Stomach (tissue), 9 donors: Measurements from ENCODE around the gene CABLES2. TPM values are rescaled to one million over a fixed set of nuclear protein-coding genes. Genes with fewer than 3 reads are reported as not detected.

Source experiments
- DNase-seq, 2 donors: peaks; one replicate each; pipeline versions ENCODE4 v3.0.0 to v3.0.0-alpha.2; 2013 to 2019
- H3K27ac ChIP-seq, 5 donors: fragments of 200-600 bp in 4 of 5; sonication (generic) in 4 of 5; one replicate each; pipeline ENCODE4 v1.5.1; 2013 to 2019; ENCODE audit warnings: mild to moderate bottlenecking in 1 of 5, moderate library complexity in 1 of 5
- H3K27me3 ChIP-seq, 3 donors: fragments of 200-600 bp; sonication (generic); one replicate each; pipeline ENCODE4 v1.5.1; 2017 to 2019; ENCODE audit warnings: mixed run types in 1 of 3
- H3K36me3 ChIP-seq, 4 donors: fragments of 200-600 bp; sonication (generic); 1 replicate in 3 of 4; 2 replicates in 1 of 4; pipeline ENCODE4 v1.5.1; 2016 to 2019
- H3K4me1 ChIP-seq, 4 donors: fragments of 200-600 bp; sonication (generic); one replicate each; pipeline ENCODE4 v1.5.1; 2016 to 2019
- H3K4me3 ChIP-seq, 4 donors: fragments of 200-600 bp; sonication (generic) in 3 of 4; one replicate each; pipeline ENCODE4 v1.5.1; 2016 to 2019; ENCODE audit warnings: mild to moderate bottlenecking in 1 of 4
- H3K9me3 ChIP-seq, 4 donors: fragments of 200-600 bp; sonication (generic); one replicate each; pipeline ENCODE4 v1.5.1; 2016 to 2019
- CTCF ChIP-seq, 7 experiments: fragments of 450-650 bp in 4 of 7; fragments of 200-600 bp in 3 of 7; sonication (generic) in 3 of 7; IDR thresholded peaks; one replicate each; pipeline ENCODE4 v1.5.1; 2016 to 2019; ENCODE audit warnings: antibody characterized with exemption in 7 of 7, control low read depth in 2 of 7, mild to moderate bottlenecking in 1 of 7
- EP300 ChIP-seq: sonication (generic); formaldehyde crosslinking; IDR thresholded peaks from one replicate; pipeline ENCODE4 v1.6.1; 2017; ENCODE audit warnings: antibody characterized with exemption
- POLR2A ChIP-seq, 4 donors: fragments of 450-650 bp; IDR thresholded peaks; one replicate each; pipeline ENCODE4 v1.6.1; 2016; ENCODE audit warnings: antibody characterized with exemption in 4 of 4, control low read depth in 2 of 4, mild to moderate bottlenecking in 1 of 4, moderate library complexity in 1 of 4
- POLR2AphosphoS5 ChIP-seq, 3 donors: sonication (generic); formaldehyde crosslinking; IDR thresholded peaks; one replicate each; pipeline ENCODE4 v1.6.1; 2016; ENCODE audit warnings: antibody characterized with exemption in 3 of 3
- WGBS, 5 donors: extraction: QIAGEN DNeasy Blood & Tissue Kit in 3 of 5; methylation state at CpG; one replicate each; pipeline versions ENCODE4 v1.1.5 to v1.1.7; 2013 to 2018; 5-methylcytosine and 5-hydroxymethylcytosine counted together
- intact Hi-C: fragments of 100-400 bp; cut with DNase I; formaldehyde crosslinking; loops from one replicate; pipeline ENCODE4 v1.15.1; 2023; ENCODE audit warnings: low total_unique reads
- polyA plus RNA-seq, 3 donors: library from polyadenylated mRNA; stranded (reverse); fragments of 200-250 nt; gene quantifications; one replicate each; pipeline ENCODE4 v1.2.3, GENCODE V29; 2013
- total RNA-seq, 5 donors: library from RNA; depleted of rRNA; stranded (reverse); fragments of >200 nt; gene quantifications; one replicate each; pipeline versions ENCODE4 v1.1.0 to v1.2.3, GENCODE V29; 2014 to 2016
- donor health status: healthy with polysubstance abuse.
- donor health status: Bipolar disorder and iron deficiency.
- donor health status: healthy.

Gene CABLES2
- total and polyA plus RNA-seq, 8 donors, result 0.55 to 7.8 (median 1.9) TPM

- 0 to 3% (median 2%) methylated on average over 30 to 47 of the region's 47 CpGs for whole genome bisulfite sequencing, 5 donors
- intact Hi-C loops, result no loop called here
- H3K36me3 ChIP-seq, result peaks cover 14 to 46% (median 43%) of the 10 kb centered on the region in 4 donors
- no peak for TF ChIP-seq CTCF (IDR thresholded peaks at IDR 0.05)
- TF ChIP-seq EP300, result no peak
- TF ChIP-seq POLR2A (IDR thresholded peaks at IDR 0.05), result no peak
- no peak for TF ChIP-seq POLR2AphosphoS5 (IDR thresholded peaks at IDR 0.05)
- H3K9me3 ChIP-seq, result no peaks in the 10 kb centered on the region
- peaks cover 24 to 51% (median 38%) of the 10 kb centered on the region in 4 donors for H3K4me1 ChIP-seq
- peak in 1 of 2 donors; percentile 26 for DNase-seq
- H3K4me3 ChIP-seq, result peak overlapping the region; percentile 98 to 99 (median 99)
- peak overlapping the region; percentile 98 to 99 (median 98) for H3K27ac ChIP-seq
- no peaks in the 10 kb centered on the region for H3K27me3 ChIP-seq
Measured at GRCh38 chr20:62387219-62387913, 19.7 kb downstream of the CABLES2 start.

- DNase-seq, result peak; percentile 94 to 98
- intact Hi-C loops, result no loop called here
- Histone ChIP-seq H3K27me3 (no peaks in the 10 kb centered on the region), H3K4me1 (peaks cover 25 to 53% (median 39%) of the 10 kb centered on the region in 4 donors), H3K36me3 (peaks cover 14 to 41% (median 37%) of the 10 kb centered on the region in 4 donors), H3K9me3 (no peaks in the 10 kb centered on the region), H3K27ac (peak within 1 kb of the TSS; percentile 98 to 99 (median 98)), H3K4me3 (peak within 1 kb of the TSS; percentile 98 to 99 (median 99))
- TF ChIP-seq POLR2AphosphoS5 (IDR thresholded peaks at IDR 0.05) (peak; percentile 89 to 98 (median 93)), POLR2A (IDR thresholded peaks at IDR 0.05) (peak in 2 of 4 donors; percentile 40 to 53), EP300 (no peak), CTCF (IDR thresholded peaks at IDR 0.05) (peak in 2 of 7 experiments; percentile 9 to 20)
- WGBS, 5 donors, result 0 to 1% (median 0%) methylated on average over 12 to 83 of the region's 83 CpGs
Measured at GRCh38 chr20:62386383-62387218, 20.5 kb downstream of the CABLES2 start, which contains the start of gene RPS21. Gene RPS21, plus strand, starts transcription at chr20:62387103. Its CDS starts 236 bp downstream, at chr20:62387339.

GRCh38 chr20:62382306-62383198, 24.5 kb downstream of the CABLES2 start:
- H3K4me1 ChIP-seq, result peaks cover 31 to 55% (median 43%) of the 10 kb centered on the region in 4 donors
- 32 to 49% (median 35%) methylated on average over 17 to 18 of the region's 18 CpGs for WGBS, 5 donors
- no peaks in the 10 kb centered on the region for H3K9me3 ChIP-seq
- peak; percentile 89 to 93 for DNase-seq
- H3K27ac ChIP-seq, result peak overlapping the region in 3 of 5 donors; percentile 19 to 76 (median 20)
- H3K36me3 ChIP-seq, result peaks cover 0 to 4% (median 0%) of the 10 kb centered on the region in 4 donors
- no peak overlapping the region for H3K4me3 ChIP-seq
- TF ChIP-seq EP300 (no peak), POLR2AphosphoS5 (IDR thresholded peaks at IDR 0.05) (peak in 1 of 3 donors; percentile 73), CTCF (IDR thresholded peaks at IDR 0.05) (peak in 5 of 7 experiments; percentile 84 to 94 (median 90))
- H3K27me3 ChIP-seq, result no peaks in the 10 kb centered on the region
- intact Hi-C loops, result loop anchor here (5.0 kb wide), 1 partner anchor 80 kb away; the partner anchor contains the start of gene ADRM1
